Effector CD8-positive, alpha-beta T cell (primary cell): ENCODE results near the gene TBX18.

Experiments used
- DNase-seq: peaks from one replicate; lab custom pipeline; 2025; lab: John Stamatoyannopoulos, UW

The TBX18 gene

DNA sequence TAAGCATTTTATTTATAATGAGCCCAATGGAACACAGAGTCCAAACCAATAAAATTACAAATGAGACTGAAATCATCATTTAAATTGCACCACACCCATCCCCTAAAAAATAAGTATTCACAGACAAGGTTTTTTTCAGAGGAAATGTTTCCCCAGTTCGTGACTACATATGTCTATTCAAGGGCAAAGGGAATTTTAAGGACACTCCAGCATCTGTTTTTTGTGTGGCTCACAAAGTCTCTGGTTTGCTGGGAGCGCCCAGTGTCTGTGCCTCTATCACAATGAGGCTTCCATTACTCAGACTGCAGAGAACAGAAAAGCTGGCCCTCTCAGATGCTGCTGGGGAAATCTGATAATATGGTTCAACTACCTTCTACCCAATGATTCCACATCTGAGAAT, 16.0 kb downstream of the TBX18 start:
- no peak for DNase-seq

DNA sequence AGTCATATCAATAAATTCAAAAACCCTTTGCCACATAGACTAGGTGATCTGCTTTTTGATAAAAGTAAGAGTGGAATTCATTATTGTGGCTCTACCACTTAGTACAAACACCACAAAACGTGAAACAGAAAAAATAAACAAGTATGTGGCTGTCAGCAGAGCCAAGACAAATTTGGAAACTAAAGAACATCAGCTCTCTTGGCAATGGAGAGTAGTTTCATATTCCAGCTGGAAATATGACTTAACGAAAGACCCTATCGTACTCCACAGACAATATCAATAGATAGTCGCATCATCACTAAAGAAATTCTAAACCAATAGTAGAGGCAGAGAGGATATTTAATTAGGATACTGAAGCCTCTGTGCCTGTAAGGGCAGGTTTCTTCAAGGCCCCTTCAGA, 20.8 kb downstream of the TBX18 start:
- DNase-seq, result no peak

DNA sequence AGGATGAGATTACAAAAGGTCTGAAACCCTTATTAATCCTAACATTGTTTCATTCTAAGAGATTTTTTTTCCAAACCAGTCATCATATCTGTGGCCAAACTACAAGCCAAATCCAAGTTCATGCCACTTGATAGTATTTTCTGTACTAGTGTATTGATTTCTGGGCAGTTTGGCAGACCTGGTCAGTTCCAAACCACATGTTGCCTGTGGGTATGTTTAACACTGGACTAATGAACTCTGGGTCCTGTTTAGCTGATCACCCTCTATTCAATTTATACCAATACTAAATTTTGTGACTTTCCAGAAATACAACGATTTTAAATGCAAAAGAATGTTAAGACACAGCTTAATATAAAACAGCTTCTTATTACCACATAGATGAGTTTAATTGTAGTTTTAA, 24.0 kb downstream of the TBX18 start:
- no peak for DNase-seq

DNA sequence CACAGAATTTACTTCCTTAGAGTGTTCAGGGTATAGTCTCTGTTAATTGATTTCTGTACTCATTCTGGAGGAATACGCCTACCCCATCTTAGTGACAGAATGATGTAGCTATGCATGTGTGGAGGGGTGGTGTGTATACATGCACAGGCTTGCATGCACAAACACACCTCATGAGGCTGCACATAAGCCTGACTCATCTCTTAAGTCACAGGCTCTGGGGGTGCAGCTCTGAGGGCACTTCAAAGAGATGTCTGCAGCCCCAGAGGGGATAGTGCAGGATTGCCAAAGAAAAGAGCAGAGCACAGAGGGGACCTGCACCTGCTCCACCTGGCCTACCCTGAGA, 24.6 kb downstream of the TBX18 start:
- DNase-seq, result no peak

DNA sequence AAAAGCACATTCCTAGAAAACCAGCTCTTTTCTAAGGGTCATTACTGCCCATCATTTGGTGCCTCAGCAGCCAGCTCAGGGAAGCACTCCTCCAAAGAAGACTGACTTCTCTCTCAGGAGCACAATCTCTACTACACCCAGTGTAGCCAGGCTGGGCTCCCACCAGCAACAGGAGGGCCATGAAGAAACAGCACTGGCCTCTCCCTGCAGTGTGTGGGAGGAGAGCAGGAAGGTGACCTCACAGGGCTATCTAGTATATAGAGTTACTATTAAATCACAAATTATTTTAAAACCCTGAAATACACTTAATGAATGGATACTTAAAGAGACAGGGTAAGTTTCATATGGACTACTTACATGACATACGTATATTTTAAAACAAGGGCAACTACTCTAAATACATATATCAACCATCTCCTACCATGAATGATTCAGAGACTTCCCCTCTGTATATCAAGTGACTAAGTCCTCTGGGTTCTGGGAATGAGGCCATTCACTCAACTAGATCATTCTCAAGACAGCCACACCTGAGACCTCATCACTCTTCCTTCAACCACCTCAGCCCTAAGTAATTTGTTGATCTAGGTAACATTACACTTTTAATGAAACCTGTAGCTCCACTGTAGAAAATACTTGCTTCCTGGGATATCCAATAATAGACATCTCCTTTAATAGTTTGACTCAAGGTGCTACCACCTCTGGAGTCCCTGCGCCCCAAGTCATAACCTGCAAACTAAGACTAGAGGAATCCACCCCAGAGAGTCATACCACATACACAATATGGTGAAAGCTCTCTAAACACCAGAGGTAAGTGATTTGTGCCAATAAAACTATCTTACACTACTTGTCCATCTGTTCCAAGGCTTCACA, 25.2 kb downstream of the TBX18 start:
- no peak for DNase-seq

DNA sequence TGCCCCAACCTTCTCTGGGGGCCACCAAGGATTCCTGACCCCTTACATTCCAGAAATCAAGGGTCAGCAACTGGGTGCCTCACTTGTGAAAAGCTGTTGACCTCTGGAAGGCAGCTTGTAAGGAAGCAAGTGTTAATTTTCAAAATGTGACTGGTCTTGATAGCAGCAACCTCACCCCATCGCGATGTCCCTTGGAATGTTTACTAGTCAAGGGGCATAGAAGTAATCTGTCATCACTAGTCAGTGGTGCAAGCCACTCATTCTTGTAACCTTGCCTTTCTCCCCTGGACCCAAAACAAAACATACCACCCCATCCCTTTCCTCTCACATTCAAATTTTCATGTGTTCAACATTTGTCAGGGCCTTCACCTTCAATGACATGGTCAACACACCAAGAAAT, 30.5 kb downstream of the TBX18 start:
- no peak for DNase-seq

DNA sequence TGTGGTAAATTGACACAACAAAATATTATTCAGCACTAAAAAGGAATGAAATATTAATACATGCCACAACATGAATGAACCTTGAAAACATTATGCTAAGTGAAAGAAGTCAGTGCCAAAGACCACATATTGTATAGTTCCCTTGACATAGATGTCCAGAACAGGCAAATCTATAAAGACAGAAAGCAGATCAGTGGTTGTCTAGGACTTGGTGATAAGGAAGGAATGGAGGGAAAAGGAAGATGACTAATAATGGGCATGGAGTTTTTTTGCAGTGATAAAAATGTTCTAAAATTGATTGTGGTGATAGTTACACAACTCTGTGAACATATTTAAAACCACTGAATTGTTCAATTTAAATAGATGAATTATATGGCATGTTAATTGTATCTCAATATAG, 32.5 kb downstream of the TBX18 start:
- DNase-seq, result no peak

DNA sequence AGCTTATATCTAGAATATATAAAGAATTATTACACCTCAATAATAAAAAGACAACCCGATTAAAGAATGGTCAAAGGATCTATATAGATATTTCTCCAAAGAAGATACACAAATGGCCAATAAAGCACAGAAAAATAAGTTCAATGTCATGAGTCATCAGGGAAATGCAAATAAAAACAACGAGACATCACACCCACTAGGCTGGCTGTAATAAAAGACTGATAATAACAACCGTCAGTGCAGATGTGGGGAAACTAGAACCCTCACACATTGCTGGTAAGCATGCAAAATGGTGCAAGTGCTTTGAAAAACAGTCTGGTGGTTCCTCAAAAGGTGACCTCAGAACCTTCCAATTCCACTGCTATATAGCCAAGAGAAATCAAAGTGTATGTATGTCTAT, 33.0 kb downstream of the TBX18 start:
- no peak for DNase-seq

DNA sequence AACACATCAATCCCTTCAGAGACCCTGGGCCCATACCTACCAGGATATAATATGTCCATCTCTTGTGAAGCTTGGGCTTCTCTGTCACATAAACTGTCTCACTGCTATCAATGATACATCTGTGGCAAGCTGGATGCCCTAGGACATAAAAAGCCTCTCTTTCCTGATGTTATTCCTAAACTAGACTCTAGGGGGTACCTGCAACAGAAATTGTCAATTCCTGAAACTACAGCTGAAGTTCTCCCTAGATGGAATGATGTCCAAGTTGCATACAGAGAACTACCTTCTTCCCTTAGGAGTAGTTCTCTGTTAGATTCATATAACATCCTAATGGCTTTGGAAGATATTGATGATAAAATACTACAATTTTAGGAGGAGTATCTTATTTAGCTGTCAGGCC, 35.8 kb downstream of the TBX18 start:
- DNase-seq, result no peak

DNA sequence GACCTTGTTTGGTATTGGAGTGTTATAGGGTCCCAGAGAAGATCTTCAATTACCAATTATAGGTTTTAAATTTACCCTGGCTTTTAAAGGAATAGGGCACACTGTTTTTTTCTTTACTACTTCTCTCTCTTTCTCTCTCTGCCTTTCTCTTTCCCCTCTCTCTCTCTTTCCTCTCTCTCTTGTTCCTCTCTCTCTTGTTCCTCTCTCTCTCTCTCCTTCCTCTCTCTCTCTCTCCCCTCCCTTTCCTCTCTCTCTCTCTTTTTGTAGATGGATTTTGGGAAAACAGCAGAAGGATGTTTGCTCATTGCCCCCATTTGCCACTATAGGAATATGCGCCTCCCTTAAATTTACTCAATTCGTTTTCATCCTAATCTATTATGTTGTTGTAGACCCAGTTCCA, 45.2 kb downstream of the TBX18 start:
- DNase-seq, result no peak

DNA sequence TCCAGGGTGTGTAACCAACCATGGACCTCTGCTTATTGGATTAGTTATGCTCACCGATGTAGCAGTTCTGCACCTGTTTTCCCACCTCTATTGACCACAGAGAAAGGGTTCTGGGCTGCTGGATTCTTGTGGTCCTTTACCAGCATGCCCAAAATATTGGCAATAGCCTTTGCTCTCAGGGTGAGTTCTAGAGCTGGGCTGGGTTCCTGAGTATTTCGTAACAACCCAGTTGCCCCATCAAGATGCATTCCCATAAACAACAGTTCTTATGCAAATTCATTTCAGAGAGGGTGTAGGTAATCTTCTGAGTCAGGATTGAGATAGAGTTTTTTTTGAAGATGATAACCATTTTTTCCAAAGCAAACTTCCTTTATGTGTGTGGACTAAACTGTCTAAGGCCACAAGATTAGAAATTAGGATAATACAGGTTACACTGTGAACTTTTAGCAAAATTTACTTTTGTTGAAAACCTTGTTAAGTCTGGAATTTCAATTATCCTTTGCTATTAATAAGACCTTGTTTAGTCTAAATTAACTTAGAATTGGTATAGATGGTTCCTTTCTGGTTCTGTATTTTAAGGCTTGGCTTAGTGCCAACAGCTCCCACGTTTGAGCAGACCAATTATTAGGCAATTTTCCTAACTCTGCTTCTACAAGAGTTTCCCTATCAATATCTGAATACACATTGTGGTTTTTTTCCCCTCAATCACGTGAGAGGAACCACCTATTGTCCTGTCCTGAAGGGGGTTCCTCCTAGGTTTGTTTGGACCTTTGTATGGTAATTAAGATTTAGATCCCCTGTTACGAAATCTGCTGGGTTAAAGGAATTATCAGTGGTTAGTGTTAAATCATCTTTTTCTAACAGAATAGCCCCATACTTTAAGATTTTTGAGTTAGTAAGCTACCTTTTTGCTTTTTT, 46.1 kb downstream of the TBX18 start:
- DNase-seq, result no peak

DNA sequence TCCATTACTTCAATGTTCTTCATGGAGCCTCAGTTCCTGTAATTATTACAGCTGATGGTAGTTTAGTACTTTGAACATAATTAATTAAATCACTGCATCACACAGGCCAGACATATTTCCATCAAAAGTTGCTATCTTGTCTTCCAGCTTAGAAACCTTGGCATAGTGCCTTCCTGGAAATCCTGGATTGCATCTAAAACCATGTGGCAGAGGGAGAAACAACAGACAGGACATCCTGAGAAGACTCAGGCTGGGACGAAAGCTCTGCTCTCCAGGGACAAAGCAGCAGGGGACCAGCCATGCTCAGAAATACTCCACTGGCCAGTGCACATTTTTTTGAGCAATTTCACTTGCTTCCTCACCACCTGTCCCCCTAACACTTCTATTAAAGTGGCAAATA, 55.3 kb downstream of the TBX18 start:
- no peak for DNase-seq

DNA sequence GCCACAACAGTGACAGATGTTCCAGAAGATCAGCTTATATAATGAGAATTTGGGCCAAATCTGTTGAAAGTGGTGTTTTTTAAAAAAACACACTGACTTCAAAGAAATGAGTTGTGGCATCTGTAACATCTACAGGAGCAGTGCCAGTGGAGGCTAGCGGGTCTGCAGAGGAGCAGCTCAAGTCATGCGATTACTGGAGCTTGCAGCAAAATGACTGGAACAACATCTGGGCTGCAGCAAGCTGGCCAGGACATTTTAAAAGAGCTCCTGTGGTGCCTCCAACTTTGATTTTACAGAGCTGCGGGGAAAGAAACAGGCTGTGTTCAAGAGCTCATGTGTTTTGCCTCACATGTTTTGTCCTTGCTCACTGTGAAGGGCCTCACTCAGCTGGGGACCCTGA, 57.2 kb downstream of the TBX18 start:
- DNase-seq, result no peak

DNA sequence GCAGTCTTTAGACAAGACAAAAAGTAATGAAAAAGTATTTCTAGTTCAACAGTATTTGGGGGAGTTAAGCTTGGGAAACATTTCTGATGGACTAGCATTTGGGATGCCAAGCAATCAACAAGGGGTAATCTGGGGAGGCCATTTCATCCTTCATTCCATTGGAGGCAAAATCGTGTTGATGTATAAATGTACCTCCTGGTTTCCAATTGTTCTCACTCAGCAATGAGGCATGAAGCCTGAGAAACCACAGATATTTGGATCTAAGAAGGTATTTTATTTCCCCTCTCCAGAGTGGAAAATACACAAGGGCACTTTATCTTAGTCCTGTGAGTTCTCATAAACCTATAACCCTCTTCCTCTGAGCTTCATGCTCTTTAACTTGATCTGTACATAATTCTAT, 68.2 kb downstream of the TBX18 start:
- no peak for DNase-seq

DNA sequence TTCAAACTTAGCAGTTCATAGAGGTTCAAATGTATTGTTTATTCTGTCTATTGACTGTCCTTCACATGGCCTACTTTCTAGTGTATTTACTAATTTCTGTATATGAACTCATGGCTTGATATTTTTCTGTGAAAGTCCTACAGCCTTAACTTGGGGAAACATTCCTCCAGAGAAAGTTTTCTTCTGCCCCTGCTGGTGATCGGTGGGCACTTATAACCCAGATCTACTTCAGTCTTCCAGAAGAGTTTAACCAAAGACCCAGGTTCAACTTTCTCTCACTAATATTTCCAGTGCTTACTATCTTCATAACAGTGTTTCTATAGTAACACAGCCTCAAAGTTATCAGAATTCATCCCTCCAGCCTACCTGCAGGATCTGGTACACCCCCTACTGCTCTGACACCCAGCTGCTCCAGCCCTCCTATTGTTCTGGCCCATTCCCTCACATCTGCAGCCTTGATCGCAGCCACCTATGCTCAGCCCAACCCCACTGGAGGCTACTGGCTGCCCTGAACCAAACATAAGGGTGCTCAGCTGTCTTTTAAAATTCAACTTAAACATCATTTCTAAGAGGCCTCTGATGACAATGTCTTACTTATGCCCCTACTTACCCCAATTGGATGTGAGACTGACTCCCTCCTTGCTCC, 72.3 kb downstream of the TBX18 start:
- no peak for DNase-seq

DNA sequence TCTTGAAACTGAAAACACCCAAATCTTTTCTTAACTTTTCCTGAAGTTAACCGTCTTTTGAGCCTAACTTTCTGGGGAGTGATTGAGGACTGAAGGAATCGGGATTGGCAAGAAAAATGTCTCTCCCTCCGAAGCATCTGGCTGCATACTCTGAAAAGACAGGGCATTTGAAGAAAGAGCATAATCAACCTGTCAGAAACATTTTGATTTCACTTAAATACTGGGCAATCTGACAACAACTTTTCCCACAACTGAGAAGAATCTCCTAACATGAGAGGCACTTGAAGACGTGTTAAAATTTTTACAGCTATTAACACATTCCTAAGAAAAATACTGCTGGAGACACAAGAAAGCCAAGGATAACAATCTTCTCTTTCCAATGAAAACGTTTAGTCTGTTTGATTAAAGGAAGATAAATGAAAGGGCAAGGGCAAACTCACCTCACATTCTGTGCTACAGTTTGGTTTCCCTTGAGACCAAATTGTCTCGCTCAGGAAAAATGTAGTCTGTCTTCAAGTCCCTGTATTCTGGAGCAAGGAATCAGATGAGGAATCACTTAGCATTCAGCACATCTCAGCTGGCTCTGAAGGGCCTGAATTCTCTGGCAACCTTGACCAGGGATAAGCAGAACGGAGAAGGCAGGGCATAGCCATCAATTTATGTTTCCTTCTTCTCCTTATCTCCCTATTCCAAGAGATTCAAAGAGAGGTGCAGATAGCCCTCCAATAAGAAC, 76.1 kb downstream of the TBX18 start:
- no peak for DNase-seq

DNA sequence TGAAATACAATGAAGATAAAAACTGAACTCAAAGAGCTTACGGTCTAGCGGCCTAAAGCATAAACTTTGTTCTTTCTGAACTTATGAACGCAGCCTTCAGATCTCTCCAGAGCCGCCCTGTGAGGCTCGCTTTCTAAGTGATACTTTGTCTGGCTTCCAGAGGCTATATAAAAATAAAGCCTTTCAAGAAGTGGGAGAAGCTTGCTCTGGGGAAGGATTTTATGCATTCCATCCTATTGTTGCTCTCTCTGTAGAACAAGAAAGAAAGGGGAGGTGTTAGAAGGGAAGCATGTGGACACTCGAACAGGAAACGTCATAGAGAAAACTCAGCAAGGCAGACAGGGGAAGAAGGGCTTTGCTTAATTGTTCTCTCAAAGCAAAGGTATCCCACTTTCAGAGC, 77.0 kb downstream of the TBX18 start:
- DNase-seq, result no peak

DNA sequence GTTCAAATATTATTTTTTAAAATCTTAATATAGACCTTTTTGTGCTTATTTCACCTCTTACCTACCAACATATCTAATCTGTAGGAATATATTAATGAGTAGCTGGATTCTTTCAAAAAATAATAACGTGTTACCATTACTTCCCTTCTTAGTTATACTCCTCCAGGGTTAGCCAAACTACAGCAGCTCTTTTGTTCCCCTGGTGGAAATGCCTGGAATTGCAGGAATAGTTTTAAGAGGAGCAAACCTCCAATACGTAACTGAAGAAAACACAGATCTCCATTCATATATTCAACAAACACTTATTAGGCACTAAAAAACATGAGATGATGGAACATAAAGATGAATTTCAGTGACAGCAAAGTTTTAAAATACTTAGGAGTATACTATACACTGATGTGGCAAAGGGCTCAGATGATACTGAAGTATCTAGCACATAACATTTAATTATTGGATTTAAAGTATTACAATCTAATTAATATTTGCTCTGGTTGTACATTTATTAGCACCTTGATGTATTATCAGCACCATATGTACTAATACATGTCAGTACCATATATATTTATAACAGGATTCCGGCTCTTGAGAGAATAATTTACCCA, 78.3 kb downstream of the TBX18 start:
- no peak for DNase-seq

DNA sequence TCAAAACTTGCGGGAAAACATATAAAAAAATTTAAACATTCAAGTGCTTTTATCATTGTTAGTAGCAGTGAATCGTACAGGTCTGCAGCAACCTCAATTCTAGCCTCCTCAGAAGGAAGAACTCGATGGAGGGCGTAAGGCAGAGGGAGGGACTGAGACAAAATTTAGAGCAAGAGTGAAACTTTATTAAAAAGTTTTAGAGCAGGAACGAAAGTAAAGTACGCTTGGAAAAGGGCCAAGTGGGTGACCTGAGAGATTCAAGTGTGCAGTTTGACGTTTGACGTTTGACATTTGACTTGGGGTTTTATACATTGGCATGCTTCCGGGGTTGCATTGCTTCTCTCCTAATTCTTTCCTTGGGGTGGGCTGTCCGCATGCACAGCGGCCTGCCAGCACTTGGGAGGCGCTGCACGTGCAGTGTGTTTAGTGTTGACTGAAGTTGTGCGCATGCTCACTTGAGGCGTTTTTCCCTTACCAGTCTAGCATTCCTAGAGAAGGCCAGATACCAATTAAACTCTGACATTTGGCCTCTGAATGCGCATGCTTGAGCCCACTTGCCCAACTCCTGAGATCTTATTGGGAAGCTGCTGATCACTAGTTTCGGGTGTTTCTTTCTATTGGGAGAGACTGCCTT, 82.6 kb downstream of the TBX18 start:
- DNase-seq, result no peak

DNA sequence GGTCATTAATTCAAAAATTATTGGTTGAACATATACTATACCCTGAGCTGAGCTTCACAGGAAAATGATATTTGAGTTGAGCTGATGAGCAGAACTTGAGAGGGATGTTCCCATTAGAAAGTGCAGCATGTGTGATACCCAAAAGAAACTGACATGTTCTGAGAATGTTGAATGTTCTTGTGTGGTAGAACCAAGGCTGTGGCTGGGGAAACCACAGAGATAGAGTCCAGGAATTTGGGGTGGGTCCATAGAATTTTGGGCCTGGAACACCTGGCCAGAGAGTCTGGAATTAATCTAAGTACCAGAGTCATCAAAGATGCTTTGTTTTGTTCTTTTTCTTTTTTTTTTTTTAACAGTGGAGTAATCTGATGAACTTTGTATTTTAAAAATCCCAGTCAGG, 88.7 kb downstream of the TBX18 start:
- no peak for DNase-seq

DNA sequence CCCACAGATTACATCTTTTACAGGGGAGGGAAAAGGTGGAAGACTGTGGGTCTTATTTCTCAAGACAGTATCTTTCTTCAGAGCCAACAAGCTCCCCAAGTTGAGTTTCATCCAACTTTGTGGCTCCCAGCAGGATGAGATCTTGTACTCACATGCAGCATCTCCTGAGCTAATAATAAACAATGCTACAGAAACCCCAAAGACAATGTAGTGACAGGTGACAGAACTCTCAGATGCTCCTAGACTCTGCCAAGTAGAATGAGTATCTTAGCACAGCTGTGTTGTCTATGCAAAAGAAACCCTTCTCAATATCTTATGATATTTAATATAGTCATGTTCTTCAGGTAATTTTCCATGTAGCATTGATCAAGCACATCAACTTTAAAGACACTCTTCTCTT, 90.0 kb downstream of the TBX18 start:
- DNase-seq, result no peak
